Suprapubic skin (tissue), 3 donors: ENCODE results near the gene ROR2.

ENCODE experiments used
- CTCF ChIP-seq, 2 donors: fragments of 200-600 bp in 1 of 2; fragments of 450-650 bp in 1 of 2; sonication (generic) in 1 of 2; IDR thresholded peaks; one replicate each; pipeline ENCODE4 v1.5.1; 2016 to 2019; ENCODE audit warnings: antibody characterized with exemption in 2 of 2, mild to moderate bottlenecking in 1 of 2, moderate library complexity in 1 of 2
- POLR2A ChIP-seq, 2 donors: fragments of 450-650 bp; IDR thresholded peaks; one replicate each; pipeline ENCODE4 v1.6.1; 2017; ENCODE audit warnings: antibody characterized with exemption in 2 of 2, mild to moderate bottlenecking in 2 of 2, moderate library complexity in 2 of 2

- no peak for TF ChIP-seq POLR2A (IDR thresholded peaks at IDR 0.05)
- no peak for TF ChIP-seq CTCF (IDR thresholded peaks at IDR 0.05)
Observed at GRCh38 chr9:91680998-91681397, 269.0 kb downstream of the ROR2 start.
